ENCODE measurements around the gene LKAAEAR1. TPM values are rescaled to one million over a fixed set of nuclear protein-coding genes. Genes with fewer than 3 reads are reported as not detected.

Gene LKAAEAR1, protein sequence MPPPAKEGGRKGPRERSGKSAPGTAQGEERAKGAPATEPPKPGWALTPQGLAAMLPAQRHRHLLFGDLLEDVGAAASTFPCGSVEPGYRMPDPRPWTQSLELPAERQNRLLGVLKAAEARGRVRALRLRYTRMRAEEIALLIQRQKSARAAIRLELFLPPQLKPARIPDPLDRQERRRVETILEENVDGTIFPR
- total RNA-seq, result 0.09 and 0.16 TPM in 2 replicates

DNA sequence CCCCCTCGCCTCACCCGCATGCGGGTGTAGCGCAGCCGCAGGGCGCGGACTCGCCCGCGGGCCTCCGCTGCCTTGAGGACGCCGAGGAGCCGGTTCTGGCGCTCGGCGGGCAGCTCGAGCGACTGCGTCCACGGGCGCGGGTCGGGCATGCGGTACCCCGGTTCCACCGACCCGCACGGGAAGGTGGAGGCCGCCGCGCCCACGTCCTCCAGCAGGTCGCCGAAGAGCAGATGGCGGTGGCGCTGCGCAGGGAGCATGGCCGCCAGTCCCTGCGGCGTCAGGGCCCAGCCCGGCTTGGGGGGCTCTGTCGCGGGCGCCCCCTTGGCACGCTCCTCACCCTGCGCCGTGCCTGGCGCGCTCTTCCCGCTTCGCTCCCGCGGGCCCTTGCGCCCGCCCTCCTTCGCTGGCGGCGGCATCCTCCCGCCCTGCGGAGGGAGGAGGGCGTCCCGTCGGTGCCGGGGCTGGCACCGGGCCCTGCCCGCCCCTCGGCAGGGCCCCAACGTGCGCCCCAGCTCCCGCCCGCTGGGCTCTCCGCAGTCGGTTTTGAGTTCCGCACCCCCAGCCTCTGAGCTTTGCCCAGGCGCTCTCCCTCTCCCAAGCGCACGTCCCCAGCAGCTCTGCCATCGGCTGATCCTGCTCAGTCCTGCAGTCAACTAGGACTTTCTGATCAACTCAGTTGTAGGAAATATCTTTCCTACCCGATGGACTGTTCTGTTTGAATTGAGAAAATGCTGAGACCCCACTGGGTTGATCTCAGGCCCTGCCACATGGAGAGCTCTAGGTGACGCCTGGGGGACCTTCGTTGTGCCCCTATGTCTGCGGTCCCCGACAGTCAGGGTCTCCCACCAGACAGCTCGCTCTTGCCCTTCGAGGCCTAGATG, at the start of gene LKAAEAR1:
TSS of gene LKAAEAR1 (minus strand) at position 595 of the 881 bp plus-strand sequence. CDS start at position 416, 179 bp downstream.

DNA sequence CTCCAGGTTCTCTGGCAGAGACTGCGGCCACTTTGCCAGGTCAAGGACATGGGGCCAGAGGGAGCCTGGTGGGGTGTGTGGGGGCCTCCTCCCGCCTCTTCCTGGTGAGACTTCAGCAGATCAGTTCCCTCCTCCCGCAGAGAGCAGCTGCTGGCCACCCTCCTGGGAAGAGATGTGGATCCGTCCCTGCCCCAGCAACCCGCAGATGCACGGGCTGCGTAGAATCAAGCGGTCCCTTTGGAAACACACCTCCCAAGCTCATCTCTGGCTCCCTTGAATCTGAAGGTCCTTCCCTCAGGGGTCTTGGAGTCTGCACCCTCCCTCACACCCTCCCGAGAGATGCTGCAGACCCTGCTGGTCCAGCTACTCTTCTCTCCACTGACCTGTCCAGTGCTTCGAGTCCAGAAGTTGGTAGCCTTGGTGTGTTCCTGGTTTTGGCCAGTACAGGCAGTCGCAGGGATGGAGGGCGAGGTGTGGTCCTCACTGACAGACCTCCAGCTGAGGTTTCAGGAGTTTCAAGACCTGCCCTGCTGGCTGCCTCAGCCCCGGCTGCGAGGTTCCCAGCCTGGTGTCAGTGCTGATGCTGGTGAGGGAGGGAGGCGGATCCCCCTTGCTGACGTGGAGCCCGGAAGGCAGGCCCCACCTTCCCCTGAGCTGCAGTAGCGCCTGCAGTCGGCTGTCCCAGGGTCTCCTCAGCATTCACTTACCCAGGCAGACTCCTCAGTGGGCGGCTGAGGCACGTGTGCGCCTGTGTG, 23.0 kb upstream of the LKAAEAR1 start, which contains the start of gene NPBWR2:
TSS of gene NPBWR2 (minus strand) at position 585 of the 755 bp plus-strand sequence. CDS start 734 bp downstream, outside the sequence.

DNA sequence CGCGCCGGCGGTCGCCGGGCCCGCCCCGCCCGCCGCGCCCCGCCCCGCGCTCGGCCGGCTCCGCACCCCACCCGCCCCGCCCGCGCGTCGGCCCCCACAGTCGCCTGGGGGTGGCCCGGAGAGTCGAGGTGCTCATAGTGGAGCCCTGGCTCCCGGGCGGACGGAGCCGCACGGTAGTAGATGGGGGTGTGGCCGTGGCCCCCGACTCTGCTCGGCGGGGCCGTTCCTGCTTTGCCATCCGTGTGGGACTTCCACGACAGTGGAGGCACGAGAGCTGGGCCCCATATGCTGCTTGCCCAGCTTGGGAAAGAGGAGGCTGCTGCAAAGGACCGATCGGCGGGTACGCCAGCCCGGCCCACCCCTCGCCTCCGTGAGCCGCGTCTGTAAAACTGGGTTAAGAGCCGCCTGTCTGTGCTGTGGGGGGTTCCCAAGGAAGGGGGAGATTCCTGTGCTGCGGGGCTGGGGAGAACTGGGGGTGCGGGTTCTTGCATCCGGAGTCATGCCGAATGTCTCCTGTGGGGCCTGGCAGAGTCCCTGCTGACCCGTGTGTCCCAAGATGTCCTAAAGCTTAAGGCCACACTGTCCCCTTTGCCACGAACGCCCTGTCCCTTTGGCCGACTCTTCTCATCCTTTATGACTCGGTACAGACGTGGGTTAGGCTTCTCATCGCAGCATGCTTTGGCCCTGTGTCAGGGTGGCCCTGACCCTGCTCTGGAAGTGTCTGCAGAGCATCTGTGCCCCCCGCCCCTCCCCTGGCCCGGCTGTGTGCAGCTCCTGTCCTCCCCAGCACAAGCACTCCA, 4.0 kb downstream of the LKAAEAR1 start, which contains the start of gene OPRL1:
TSS of gene OPRL1 (plus strand) at position 70 of the 800 bp plus-strand sequence. CDS start 12,639 bp downstream, outside the sequence.

DNA sequence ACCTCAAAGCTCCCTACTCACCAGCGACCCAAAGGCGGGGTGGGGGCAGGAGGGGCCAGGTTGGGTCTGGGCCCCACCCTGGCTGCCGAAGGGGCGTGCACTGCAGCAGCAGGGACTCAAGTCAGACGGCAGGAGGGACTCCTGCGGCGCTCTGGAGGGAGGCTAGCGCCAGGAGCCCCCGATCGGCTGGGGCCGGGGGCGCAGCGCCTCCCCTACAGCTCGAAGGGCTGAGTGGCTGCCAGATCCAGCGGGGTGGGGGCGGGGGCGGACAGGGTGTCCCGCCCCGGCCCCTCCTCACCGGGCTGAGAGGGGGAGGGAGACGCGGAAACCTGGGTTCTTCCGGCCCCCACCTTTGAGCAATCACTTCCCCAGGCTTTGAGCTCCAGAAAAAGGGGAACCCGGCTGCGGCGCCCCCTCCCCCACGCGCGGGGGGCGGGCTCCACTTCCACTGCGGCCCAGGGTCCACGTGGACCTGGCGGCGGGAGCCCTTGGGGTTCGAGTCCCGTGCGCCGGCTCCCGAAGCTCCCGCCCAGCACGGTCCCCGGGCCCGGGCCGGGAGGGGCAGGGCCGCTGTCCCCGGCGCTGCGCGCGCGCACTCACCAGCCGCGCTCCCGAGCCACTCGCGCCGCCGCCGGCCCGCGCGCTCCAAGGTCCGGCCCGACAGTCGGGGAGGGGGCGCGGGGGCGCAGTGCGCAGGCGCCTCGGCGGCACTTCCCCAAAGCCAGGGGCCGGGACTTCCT, 4.8 kb downstream of the LKAAEAR1 start, which contains the start of gene RGS19:
TSS of gene RGS19 (minus strand) at position 246 of the 740 bp plus-strand sequence. CDS start 2,632 bp downstream, outside the sequence.

DNA sequence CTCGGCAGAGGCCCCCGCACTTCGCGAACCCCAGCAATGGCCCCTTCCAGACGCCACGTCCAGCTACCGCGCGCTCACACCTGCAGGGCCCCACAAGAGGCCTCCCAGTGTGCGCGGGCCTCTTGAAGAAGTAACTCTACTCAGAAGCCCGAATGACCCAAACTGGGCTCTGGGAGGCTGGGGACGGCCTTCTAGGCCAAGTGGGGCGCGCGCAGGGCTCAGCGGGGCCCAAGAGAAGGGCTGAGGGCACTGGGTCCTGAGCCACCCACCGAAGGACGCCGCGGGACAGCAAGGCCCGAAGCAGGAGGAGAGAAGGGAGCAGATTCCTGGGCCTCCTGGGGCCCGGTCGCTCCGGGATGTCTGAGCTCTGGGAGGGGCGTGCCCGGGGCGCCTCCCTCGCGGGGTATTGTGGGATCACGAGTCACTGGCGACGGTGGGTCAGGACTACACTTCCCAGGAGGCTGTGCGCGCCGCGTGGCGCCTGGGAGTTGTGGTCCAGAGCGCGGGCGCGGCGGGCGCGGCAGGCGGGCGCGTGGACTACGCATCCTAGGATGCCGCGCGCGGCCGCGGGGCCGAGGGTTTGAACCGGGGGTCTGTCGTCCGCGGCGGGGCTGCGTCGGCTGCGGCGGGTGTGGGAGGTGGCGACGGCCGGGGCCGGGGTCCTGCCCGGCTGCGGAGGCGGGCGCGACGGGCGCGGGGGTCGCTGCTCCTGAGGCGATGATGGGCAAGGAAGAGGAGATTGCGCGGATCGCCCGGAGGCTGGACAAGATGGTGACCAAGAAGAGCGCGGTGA, 21.4 kb downstream of the LKAAEAR1 start, which contains the start of gene TCEA2:
TSS of gene TCEA2 (plus strand) at position 603 of the 793 bp plus-strand sequence. CDS start at position 718, 115 bp downstream.

DNA sequence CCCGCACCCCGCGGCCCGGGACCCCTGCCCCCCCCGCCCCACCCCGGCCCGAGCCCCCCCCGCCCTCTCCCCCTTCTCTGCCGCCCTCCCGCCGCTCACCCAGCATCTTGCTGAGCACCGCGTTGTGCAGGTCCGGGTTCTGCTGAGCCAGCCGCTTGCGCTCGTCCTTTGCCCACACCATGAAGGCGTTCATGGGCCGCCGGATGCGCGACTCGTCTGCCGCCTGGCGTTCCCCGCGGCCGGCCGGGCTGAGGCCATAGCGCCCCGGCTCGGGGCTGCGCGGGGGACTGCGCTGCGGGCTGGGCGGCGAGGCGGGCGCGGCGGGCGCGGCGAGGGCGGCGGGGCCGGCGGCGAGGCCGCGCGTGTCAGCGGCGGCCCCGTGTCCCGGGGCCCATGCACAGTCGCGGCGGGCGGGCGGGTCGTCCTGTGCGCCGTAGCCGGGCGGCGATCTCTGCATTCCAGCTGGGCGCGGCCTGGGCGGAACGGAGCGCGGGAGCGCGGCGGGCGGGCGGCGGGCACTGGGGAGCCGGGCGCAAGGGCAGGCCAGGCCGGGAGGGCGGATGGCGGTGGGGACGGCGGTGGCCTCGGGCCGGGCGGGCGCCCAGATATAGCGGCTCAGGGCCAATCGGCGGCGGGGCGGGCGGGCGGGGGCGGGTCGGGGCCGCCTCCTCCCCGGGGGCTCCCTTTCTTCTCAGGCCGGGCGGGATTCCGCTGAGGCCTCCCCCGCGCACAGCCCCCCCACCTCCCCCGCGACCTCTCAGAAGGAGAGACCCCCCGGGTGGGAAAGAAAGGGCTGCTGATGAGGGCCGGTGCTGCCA, 34.9 kb downstream of the LKAAEAR1 start, which contains the start of gene SOX18:
TSS of gene SOX18 (minus strand) at position 580 of the 818 bp plus-strand sequence. CDS start at position 457, 123 bp downstream.

DNA sequence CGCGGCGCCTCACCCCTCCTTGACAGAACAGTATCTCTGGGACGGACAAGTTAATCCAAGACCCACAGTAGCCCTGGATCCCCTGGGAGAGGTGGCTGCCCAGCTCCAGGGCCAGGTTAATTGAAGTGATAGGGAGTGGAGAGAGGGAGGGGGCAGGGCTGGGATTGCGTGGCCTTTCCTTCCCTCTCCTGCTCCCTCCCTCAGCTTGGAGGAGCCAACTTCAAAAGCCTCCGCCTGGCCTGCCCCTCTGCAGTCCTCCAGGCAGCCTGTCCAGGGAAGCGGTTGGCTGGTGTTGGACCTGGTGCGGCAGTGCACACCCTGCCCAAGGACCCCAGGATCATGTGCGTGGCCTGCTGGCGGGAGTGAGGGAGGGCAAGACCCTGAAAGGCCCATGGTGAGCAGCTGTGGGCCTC, 48.3 kb downstream of the LKAAEAR1 start, which contains the start of gene C20orf204:
TSS of gene C20orf204 (plus strand) at position 250 of the 413 bp plus-strand sequence. CDS start at position 392, 142 bp downstream.

Other genes starting within 250 kb of the LKAAEAR1 start
- gene ABHD16B, start 222.9 kb downstream of the LKAAEAR1 start, total RNA-seq, result under 0.01 TPM in 1 of 2 replicates, not detected in the other
- 95.0 and 133 TPM in 2 replicates for gene TPD52L2, start 219.1 kb downstream of the LKAAEAR1 start, total RNA-seq
- gene DNAJC5, start 189.3 kb downstream of the LKAAEAR1 start, total RNA-seq, result 39.9 and 40.2 TPM in 2 replicates
- 16.2 and 21.0 TPM in 2 replicates for gene UCKL1, start 128.0 kb downstream of the LKAAEAR1 start, total RNA-seq
- 5.2 and 5.8 TPM in 2 replicates for gene ZNF512B, start 114.5 kb downstream of the LKAAEAR1 start, total RNA-seq
- 0.34 and 0.47 TPM in 2 replicates for gene SAMD10, start 104.8 kb downstream of the LKAAEAR1 start, total RNA-seq
- gene PRPF6, start 103.3 kb downstream of the LKAAEAR1 start, total RNA-seq, result 65.7 and 90.4 TPM in 2 replicates
- gene C20orf204, start 48.2 kb downstream of the LKAAEAR1 start, total RNA-seq, result 0.47 and 0.60 TPM in 2 replicates
- under 0.01 TPM in 1 of 2 replicates, not detected in the other for gene SOX18, start 34.8 kb downstream of the LKAAEAR1 start, total RNA-seq
- 44.7 and 44.8 TPM in 2 replicates for gene TCEA2, start 21.2 kb downstream of the LKAAEAR1 start, total RNA-seq
- 5.4 and 5.8 TPM in 2 replicates for gene RGS19, start 4.9 kb downstream of the LKAAEAR1 start, total RNA-seq
- gene OPRL1, start 4.3 kb downstream of the LKAAEAR1 start, total RNA-seq, result 2.2 and 3.5 TPM in 2 replicates
- not detected in 2 replicates for gene NPBWR2, start 23.2 kb upstream of the LKAAEAR1 start, total RNA-seq
- not detected in 2 replicates for gene MYT1, start 80.1 kb upstream of the LKAAEAR1 start, total RNA-seq
- 35.5 and 53.5 TPM in 2 replicates for gene PCMTD2, start 171.3 kb upstream of the LKAAEAR1 start, total RNA-seq

All from bronchial smooth muscle cell (primary cell).